ENCODE results near the gene IDI2.

The IDI2 gene

DNA sequence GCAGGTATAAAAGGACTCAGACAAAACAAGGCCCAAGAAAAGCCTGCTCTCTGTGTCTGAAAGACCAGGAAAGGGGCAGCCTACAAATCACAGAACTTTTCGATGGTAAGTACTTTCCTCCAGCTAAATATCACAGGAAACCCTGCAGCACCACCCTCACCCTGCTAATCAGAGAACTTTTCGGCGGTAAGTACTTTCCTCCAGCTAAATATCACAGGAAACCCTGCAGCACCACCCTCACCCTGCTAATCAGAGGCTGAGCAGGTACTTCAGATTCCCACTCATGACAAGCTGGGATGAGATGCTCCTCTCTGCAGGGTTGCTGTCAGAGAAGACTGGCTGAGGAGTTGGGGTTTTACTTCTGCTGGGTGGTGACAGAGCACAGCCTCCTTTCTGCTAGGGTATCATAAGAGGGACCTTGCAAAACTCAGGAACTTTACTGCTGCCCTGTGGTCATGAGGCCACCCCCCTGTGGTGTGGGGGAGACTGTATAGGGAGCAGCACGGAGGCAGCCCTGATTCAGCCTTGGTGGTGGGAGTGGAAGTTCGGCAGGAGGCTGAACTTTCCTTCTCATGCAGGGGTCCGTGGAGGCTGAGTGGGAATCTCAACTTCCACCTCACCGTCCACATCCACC, 37.7 kb upstream of the IDI2 start:
- no peak overlapping the region for H3K4me3 ChIP-seq (ENCODE audit: low read length)
- TF ChIP-seq, protein P1, sequence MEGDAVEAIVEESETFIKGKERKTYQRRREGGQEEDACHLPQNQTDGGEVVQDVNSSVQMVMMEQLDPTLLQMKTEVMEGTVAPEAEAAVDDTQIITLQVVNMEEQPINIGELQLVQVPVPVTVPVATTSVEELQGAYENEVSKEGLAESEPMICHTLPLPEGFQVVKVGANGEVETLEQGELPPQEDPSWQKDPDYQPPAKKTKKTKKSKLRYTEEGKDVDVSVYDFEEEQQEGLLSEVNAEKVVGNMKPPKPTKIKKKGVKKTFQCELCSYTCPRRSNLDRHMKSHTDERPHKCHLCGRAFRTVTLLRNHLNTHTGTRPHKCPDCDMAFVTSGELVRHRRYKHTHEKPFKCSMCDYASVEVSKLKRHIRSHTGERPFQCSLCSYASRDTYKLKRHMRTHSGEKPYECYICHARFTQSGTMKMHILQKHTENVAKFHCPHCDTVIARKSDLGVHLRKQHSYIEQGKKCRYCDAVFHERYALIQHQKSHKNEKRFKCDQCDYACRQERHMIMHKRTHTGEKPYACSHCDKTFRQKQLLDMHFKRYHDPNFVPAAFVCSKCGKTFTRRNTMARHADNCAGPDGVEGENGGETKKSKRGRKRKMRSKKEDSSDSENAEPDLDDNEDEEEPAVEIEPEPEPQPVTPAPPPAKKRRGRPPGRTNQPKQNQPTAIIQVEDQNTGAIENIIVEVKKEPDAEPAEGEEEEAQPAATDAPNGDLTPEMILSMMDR (conservative IDR thresholded peaks at IDR 0.05; ENCODE audit: low read length) = no peak
- no peak for DNase-seq (ENCODE audit: low read depth)

DNA sequence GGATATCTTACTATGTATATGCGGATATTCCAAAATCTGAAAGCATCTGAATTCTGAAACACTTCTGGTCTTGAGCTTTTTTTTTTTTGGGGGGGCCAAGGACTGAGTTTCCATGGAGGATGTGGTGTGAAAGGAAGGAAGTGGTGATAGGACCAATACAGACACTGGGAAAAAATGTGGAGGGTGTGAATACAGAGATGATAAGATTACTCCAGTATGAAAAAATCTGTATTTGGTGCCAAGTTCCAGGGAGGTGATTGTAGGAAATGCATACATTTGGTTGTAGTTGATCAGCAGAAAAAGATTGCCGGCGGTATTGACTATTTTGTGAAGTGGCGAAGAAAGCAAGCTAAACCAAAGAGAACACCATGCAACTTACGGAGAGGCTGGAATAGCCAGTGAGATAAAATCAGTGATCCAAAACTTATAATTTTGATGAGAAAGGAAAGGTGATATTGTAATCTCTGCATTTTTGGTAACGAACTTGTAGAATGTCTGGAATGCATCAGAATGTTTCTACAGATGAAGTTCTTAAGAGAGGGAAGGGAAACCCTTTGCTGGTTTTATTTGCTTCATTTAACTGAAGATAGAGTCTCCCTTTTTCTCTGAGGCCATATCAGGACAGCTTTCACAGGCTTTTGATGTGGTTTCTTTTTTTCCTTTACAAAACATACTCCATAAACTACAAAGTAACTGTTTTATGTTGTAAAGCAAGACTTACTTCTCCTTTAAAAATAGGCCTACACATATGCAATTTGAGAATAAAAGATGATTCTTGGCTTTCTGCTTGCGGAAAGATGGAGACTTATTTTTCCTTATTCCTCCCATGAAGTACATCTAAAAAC, 36.5 kb upstream of the IDI2 start:
- DNase-seq (ENCODE audit: low read depth) = peak; percentile 37
- TF ChIP-seq, protein P1 (conservative IDR thresholded peaks at IDR 0.05; ENCODE audit: low read length) = no peak
- no peak overlapping the region for H3K4me3 ChIP-seq (ENCODE audit: low read length)

GRCh38 chr10:1059902-1060301, 34.2 kb upstream of the IDI2 start:
- no peak for DNase-seq (ENCODE audit: low read depth)
- no peak overlapping the region for H3K4me3 ChIP-seq (ENCODE audit: low read length)
- TF ChIP-seq, protein P1 (conservative IDR thresholded peaks at IDR 0.05; ENCODE audit: low read length) = no peak

DNA sequence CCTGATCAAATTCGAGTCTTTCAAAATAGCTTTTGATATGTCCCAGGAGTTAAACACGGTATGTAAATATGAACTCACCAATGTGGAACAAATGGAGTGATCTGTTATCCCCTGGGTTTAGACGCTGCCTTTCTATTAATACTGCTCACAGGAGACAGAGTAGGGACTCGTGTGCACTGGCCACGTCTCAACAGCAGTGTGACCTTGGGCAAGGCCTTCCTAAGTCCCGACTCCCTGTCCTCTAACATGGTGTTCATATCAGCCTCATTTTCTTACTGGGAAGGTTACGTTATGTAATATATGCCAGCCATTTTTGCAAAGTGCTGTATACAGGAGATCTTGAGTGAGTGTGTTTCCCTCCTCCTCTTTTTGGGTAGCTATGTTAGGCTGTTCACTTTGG, 32.4 kb upstream of the IDI2 start:
- TF ChIP-seq, protein P1 (conservative IDR thresholded peaks at IDR 0.05; ENCODE audit: low read length) = no peak
- no peak for DNase-seq (ENCODE audit: low read depth)
- peak overlapping the region; percentile 7; the same call in 1 of the 2 replicates for H3K4me3 ChIP-seq (ENCODE audit: low read length)

- no peak for DNase-seq (ENCODE audit: low read depth)
- peak overlapping the region; percentile 96 for H3K4me3 ChIP-seq (ENCODE audit: low read length)
- TF ChIP-seq, protein P1 (conservative IDR thresholded peaks at IDR 0.05; ENCODE audit: low read length) = no peak
Measured at GRCh38 chr10:1057106-1057657, 31.5 kb upstream of the IDI2 start.

DNA sequence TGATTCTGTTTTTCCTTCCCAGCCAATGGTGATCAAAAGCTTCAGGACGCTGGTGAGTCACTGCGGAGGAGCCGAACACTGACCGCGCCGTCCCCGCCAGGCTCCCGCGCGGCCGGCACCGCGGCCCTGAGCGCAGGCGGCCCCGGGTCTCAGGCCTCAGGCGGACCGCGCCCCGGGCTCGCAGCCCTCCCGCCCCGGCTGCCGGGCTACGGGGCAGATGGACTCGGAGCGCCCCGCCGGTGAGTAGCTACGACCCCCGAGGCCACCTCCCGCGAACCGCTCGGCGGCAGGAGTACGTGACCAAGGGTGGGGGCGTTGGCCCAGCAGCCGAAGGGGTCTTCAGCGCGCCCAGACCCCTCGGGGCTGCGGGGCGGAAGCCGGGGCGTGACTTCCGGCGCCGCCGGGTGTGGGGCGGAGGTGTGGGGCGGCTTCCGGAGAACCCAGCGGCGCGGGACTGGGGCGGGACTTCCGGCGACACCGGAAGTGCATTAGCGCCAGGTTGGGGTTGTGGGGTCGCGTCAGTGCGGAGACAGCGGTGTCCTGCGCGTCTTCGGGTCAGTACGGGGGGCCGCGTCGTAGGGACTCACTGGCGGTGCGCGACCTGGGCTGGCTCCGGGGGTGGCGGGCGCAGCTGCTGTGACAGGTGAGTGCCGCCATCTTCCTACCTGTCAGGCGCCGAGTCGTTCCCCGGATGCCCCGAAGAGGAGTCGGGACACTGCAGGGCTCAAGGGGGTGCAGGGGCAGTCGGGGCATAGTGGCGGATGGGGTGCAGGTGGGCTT, 30.9 kb upstream of the IDI2 start, which contains the start of gene WDR37:
TSS of gene WDR37 (plus strand) at position 60 of the 780 bp plus-strand sequence. CDS start 15,771 bp downstream, outside the sequence.
- TF ChIP-seq, protein P1 (conservative IDR thresholded peaks at IDR 0.05; ENCODE audit: low read length) = no peak
- DNase-seq (ENCODE audit: low read depth) = peak; percentile 84
- peak within 1 kb of the TSS; percentile 96 for H3K4me3 ChIP-seq (ENCODE audit: low read length)
